Stimulated activated CD4-positive, alpha-beta T cell treated with anti-CD3 and anti-CD28 coated beads, Interleukin-15, amount 100 ng/mL, for 48 hours (primary cell): ENCODE measurements around the gene CRMP1.

Experiments used
- DNase-seq, 2 donors: peaks; one replicate each; pipeline ENCODE4 v3.0.0-alpha.2; 2020; ENCODE audit warnings: low read depth in 2 of 2

Gene CRMP1

GRCh38 chr4:5796976-5797375 is 95.9 kb downstream of the CRMP1 start:
- DNase-seq, result no peak

- DNase-seq, result no peak
Observed at GRCh38 chr4:5795580-5795979, 97.3 kb downstream of the CRMP1 start.

GRCh38 chr4:5793514-5793913 is 99.4 kb downstream of the CRMP1 start:
- DNase-seq, result no peak

GRCh38 chr4:5791654-5792053 is 101.2 kb downstream of the CRMP1 start:
- DNase-seq, result no peak

DNA sequence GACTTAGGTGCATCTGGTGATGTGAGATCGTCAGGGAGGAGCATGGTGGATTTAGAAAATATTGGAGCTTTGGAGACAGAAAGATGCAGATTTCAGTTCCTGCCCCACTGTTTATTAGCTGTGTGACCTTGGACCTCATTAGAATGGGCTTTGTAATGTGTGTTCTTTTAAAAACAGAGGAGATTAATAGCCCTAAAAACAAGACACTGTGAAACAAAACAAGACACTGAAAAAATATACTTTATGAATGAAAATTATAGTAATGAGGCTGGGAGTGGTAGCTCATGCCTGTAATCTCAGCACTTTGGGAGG is 102.4 kb downstream of the CRMP1 start:
- DNase-seq, result no peak

- DNase-seq, result no peak
Observed at GRCh38 chr4:5789141-5789540, 103.7 kb downstream of the CRMP1 start.

DNA sequence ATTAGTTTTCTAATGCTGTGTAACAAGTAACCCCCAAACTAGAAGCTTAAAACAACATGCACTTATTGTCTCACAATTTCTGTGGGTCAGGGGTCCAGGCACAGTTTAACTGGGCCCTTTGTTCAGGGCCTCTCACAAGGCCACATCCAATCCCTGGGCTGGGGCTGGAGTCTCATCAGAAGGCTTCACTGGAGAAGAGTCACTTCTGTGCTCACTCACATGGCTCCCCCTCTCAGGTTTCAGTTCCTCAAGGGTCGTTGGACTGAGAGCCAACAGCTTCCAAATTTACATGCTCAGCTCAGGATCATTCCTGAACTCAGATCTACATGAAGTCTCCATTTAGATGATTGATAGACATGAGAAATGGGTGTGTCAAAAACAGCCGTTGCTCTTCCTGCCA is 104.7 kb downstream of the CRMP1 start:
- DNase-seq, result no peak

DNA sequence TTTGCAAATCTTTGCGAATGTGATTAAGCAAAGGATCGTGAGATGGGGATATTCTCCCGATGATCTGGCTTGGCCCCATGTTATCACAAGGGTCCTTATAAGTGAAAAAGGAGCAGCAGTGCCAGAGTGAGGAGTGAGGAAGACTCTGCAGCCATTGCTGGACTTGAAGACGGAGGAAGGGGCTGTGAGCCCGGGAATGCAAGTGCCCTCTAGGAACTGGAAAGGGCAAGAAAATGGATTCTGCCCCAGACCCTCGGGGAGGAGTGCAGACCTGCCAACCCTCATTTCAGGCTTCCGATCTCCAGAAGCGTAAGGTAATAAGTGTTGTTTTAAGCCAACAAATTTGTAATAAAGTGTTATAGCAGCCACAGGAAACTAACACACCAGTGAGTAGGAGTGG is 105.6 kb downstream of the CRMP1 start:
- DNase-seq, result no peak

GRCh38 chr4:5785806-5786680 is 106.8 kb downstream of the CRMP1 start:
- no peak for DNase-seq

GRCh38 chr4:5784960-5785611 is 107.8 kb downstream of the CRMP1 start:
- DNase-seq, result no peak

DNA sequence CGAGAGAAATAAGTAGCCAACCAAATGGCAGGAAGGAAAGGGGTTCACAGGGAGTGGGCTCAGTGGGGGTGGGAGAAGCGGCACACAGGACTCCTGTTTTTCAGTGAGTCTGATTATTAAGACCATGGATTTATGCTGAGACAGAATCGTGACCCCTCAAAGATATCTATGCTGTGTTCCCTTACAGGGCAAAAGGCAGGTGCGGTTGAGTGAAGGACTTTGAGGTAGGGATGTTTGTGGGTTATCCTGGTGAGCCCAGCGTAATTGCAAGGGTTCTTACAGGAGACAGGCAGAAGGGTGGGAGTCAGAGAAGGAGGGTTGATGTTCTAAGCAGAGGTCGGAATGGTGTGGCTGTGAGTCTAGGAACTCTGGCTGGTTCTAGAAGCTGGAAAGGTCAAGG is 108.9 kb downstream of the CRMP1 start:
- DNase-seq, result no peak

DNA sequence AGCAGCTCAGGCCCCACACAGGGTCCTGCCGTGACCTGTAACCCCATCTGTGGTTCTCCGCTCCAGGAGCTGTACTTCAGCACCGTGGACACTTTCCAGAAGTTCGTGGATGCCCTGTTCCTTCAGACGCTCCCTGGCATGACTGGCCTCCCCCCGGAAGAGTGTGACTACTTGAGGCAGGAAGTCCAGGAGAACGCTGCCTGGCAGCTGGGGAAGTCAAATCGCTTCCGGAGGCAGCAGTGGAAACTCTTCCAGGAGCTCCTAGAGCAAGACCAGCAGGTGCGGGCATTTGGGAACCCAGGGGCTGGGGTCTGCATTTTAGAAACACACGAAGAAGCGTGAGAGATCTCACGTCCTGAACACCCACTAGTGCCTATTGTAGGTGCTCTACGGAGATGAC is 109.4 kb downstream of the CRMP1 start:
- no peak for DNase-seq

DNA sequence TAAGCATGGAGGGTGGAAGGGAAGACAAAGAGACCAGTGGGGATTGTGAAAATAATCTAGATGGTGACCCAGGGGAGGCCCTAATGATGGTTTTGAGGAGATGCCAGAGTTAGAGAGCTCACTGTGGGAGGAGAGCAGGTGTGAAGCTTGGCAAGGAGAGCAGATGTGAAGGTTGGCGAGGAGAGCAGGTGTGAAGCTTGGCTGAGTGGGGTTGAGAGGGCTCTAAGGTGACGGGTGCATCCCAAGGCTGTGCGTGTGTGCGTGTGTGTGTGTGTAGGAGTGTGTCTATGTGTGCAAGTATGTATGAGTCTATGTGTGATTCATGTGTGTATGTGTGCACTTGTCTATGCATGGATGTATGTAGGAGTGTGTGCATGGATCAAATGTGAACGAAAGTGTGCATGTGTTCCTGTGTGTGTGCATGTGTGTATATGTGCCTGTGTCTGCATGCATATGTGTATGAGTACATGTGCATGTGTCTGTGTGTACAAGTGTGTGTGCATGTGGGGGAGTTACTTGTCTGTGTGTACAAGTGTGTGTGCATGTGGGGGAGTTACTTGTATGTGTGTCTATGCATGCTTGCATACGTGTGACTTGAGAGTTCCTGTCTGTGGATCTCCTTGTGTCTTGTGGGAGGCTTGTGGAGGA is 109.9 kb downstream of the CRMP1 start:
- DNase-seq, result no peak

- DNase-seq, result no peak
Observed at GRCh38 chr4:5781691-5782090, 111.2 kb downstream of the CRMP1 start.

DNA sequence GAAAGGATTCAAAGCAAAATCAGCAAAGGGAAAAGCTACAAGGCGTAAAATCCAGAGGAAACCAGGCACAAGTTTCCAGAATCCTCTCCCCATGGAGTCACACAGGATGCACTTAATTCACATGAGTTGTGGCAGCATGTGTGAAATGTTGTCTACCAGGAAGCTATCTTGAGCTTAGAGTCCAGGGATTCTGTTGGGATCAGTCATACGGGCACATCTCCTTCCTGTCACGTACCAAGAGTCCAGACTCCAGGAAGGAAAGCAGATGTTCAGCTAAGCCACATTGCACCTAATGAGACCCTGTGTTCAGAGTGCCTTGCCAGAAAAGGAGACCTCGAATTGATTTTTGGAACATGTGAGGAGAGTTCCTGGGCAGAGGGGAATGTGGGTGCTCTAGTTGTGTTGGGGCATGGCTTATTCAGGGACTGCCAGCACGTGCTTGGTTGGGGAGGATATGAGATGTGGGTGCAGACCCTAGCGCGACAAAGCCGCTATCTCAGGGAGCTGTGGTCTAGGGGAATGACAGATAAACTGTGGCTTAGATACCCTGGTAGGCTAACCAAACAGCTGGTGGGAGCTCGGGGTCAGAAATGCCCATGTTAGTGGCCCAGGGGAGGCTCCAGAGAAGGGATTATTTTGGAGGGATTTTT is 111.9 kb downstream of the CRMP1 start:
- no peak for DNase-seq

DNA sequence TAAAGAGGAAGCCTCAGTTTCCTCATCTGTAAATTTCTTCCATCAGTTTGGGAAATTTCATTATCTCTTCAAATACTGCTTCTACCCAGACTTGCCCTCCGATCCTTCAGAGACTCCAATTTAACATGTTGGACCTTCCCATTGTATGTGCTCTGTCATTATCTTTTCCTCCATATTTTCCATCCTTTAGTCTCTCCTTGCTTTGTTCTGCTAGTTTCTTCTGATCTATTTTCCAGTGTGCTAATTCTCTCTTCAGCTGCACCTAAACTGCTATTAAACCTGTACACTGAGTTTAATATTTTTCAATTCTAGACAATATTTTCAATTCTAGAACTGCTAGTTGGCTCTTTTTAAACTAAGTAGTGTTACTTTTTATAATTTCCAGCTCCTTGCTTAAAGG is 116.4 kb downstream of the CRMP1 start:
- DNase-seq, result no peak

DNA sequence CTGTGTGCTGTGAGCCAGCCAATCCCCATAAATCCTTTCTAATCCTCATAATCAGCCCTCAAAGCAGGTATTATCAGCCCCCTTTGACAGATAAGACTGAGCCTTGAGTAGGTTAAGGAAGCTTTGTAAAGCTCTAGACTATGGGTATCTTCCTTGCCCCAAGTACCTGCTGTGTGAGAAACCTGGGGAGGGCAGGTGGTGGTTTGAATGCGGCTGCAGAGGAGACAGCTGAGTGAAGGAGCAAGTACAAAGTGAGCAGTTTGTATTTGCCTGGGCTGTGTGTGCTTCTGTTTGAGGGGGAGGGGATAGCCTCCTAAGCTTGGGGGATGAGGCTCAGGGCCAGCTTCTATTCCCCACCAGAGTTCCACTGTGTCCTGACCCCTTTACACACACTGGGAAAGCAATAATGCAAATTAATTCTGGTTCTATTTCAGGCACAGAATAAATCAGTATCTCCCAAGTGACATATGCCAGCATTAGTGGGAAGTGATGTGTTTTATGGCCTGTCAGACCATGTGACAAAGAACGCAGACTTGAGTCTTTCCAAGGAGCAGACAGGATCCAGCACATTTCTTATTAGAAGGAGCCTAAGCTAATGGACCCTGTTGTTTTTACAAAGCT is 118.4 kb downstream of the CRMP1 start:
- DNase-seq, result no peak

DNA sequence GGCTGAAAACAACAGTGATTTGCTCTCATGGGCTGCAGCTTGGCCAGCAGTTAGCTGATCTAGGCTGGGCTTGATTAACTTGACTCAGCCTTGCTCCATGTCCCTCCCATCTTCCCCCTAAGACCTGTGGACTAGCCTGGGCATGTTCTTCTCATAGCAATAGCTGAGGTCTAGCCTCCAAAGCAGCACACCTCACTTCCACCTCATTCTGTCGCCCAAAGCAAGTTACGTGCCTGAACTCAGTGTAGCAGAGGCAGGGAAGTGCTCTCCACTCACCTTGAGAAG is 119.7 kb downstream of the CRMP1 start:
- DNase-seq, result no peak

DNA sequence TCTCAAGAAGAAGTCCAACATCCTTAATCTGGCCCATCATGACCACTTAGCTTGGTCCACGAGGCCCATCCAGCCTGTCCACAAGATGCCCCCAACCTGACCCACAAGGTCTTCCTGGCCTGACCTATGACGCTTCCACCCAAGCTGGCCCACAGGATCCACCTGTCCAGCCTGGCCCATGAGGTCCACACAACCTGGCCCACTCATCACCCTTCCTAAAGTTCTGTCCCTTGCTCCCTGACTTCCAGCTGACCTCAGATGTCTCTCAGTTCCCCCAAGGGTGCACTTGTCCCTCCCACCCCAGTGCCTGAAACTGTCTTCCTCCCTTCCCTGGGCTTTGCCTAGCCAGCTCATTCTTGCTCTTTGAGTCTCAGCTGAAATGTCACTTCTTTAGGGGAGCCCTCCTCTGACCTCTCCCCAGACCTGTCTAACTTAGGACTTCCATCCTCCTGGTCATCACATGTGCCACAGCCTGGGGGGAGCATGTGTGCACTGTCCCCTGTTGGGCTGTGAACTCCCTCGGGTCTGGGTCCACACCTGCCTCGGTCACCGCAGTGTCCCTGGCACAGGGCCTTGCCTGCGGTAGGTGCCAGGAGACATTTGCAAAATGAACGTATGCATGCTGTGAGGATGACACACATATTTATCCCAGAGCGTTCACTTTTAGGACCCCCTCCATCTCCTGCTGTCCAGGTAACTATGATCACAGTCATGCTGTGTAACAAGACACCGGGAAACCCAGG is 120.2 kb downstream of the CRMP1 start:
- no peak for DNase-seq
